Skin of body (tissue), 2 donors: ENCODE data around the gene KIF13A. TPM values are rescaled to one million over a fixed set of nuclear protein-coding genes. Genes with fewer than 3 reads are reported as not detected.
"Not testable (repeated sequence)": the region's sequence is repeated elsewhere in the genome, so short reads cannot be mapped to it uniquely, and the experiment has no call there.

Experiments used
- DNase-seq: peaks from one replicate; lab custom pipeline; 2025; lab: John Stamatoyannopoulos, UW
- total RNA-seq: library from RNA; depleted of rRNA; stranded (reverse); fragments of >200 nt; gene quantifications from one replicate; pipeline ENCODE4 v1.2.3, GENCODE V29; 2014

The KIF13A gene
- total RNA-seq, 1 donor from 2014 or later: 46.1 TPM

DNA sequence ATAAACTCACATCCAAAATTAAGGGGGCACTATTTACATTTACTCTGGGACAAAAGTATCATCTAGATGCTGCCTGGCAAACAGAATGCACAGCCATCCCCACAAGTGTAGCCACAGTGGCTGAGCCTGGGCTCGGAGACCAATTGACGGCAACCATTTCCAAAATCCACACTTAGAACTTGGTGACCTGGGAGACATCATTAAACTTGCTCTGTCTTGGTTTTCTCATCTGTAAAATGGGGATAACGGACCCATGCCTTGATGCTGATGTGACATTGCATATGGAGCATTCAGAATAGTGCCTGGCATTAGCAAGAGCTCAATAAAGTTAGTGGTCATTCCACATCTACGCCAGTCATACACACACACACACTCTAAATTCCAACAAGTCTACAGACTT is 140.7 kb downstream of the KIF13A start:
- no peak for DNase-seq

- DNase-seq: no peak
These were observed 141.8 kb downstream of the KIF13A start for GRCh38 chr6:17845598-17845997.

DNA sequence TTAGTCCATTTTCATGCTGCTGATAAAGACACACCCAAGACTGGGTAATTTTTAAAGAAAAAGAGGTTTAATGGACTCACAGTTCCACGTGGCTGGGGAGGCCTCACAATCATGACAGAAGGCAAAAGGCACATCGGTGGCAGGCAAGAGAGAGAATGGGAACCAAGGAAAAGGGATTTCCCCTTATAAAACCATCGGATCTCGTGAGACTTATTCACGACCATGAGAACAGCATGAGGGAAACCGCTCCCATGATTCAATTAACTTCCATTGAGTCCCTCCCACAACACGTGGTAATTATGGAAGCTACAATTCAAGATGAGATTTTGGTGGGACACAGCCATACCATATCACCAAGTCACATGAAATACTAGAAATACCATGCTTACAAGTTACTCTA is 142.5 kb downstream of the KIF13A start:
- DNase-seq: not testable (repeated sequence)

GRCh38 chr6:17842934-17843821 is 144.3 kb downstream of the KIF13A start:
- DNase-seq: no peak

DNA sequence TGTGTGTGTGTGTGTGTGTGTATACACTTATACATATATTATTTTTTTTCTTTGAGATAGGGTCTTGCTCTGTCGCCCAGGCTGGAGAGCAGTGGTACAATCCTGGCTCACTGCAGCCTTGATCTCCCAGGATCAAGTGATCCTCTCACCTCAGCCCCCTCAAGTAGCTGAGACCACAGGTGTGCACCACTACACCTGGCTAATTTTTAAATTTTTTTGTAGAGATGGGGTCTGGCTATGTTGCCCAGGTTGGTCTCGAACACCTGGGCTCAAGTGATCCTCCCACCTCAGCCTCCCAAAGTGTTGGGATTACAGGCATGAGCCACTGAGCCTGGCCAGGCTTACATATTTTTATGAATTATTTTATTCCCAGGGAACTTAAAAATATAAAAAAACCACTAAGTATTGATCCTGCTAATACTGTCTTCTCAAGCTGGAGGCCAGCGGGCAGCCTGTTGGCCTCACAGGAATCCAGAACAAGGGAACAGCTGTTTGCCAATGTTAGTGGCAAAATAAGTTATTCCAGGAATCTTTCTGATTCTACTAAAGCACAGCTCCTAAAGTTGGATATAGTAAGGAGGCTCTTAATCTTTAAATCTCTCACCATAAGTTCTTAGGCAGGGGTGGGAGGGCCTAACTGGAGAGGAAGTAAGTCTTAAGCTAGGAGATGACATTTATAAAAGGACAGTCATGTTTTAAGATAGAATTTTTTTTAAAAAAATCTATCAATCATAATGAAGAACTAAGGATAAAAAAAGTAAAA is 145.2 kb downstream of the KIF13A start:
- no peak for DNase-seq

DNA sequence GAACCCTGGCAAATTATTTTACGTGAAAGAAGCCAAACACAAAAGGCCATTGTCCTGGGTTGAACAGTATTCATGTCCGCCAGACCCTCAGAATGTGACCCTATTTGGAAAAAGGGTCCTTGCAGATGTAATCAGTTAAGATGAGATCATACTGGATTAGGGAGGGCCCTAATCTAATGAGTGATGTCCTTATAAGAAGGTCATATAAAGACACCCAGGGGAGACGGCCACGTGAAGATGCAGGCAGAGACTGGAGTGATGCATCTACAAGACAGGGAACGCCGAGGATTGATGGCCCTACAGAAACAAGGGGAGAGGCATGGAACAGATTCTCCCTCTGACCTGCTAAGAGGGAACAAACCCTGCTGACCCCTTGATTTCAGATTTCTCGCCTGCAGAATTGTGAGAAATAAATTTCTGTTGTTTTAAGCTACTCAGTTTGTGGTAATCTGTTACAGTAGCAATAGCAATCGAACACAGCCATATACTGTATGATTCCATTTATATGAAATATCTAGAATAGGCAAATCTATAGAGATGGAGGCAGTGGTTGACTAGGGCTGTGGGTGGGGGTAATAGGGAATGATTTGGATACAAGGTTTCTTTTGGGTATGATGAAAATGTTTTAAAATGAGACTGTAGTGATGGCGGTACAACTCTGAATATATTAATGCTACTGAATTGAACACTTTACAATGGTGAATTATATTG is 147.8 kb downstream of the KIF13A start:
- no peak for DNase-seq

DNA sequence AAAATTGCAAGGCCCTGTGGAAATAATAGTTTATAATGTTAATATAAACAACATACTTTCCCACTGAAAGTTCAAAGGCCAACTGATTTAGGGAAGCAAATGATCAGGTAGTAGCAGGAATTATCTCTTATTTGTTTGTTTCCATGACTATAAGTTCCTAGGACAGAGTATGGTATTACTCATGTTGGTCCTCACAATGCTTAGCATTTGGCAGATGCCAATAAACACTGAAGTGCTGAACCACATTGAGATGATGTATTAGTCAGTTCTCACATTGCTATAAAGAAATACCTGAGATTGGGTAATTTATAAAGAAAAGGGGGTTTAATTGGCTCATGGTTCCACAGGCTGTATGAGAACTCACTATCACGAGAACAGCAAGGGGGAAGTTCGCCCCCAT is 151.1 kb downstream of the KIF13A start:
- no peak for DNase-seq

DNA sequence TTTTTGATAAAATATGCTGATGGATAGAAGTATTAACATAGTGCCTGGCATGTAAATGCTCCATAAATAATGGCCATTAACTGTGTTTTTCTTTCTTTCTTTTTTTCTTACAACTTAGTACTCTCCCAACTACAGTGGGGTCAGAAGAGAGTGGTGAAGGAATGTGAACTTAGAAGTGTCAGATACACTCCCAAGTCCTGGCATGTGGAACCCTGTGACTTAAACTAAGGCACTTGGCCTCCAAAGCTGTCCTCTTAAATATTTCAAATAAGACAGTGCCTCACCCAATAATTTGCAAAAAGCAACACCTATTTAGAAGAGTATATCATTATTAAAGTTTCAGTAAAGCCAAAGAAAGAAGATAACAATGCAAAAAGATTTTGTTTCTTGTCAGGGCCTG is 151.7 kb downstream of the KIF13A start:
- DNase-seq: no peak

- peak; percentile 68 for DNase-seq
These were observed 156.3 kb downstream of the KIF13A start for GRCh38 chr6:17831135-17831534.

GRCh38 chr6:17829905-17830304 is 157.5 kb downstream of the KIF13A start:
- DNase-seq: no peak

DNA sequence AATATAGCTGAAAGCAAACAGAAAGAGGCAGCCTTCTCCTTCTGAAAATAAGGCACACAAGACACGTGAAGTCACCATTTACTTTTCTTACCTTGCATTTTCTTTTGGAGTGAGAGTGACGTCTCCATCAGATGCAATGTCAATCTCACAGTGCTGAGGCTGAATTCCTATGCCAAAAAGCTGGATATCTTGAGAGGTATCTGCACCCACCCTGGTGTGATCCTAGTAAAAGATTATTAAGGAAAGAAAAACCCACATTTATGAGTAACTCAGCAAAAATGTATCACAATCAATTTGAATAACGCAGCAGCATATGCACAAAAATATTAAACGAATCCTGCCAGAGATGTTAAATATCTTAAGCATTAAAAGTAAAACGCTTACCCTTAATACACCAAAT is 159.3 kb downstream of the KIF13A start:
- DNase-seq: no peak

- no peak for DNase-seq
These were observed 161.1 kb downstream of the KIF13A start for GRCh38 chr6:17826301-17826700.

DNA sequence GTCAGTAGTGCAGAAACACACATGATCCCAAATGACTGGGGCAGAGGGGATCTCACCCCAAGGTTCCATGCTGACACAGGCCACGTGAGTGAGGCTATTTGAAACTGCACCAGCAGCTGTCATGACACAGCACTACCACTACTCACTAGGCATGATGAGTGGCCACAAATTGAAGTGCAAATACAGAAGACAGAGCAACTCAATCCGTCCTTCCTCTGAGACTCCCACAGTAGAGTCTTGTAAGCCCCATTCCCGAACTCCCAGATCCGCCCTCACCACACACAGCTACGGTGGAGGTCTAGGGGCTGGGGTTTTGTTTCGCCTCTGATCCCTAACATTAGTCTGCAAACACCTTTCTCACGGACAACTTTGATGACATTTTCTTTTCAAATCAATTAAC is 167.4 kb downstream of the KIF13A start:
- DNase-seq: no peak

- no peak for DNase-seq
These were observed 169.7 kb downstream of the KIF13A start for GRCh38 chr6:17817763-17818162.

- no peak for DNase-seq
These were observed 170.4 kb downstream of the KIF13A start for GRCh38 chr6:17816921-17817611.

- no peak for DNase-seq
These were observed 173.9 kb downstream of the KIF13A start for GRCh38 chr6:17813542-17813941.

DNA sequence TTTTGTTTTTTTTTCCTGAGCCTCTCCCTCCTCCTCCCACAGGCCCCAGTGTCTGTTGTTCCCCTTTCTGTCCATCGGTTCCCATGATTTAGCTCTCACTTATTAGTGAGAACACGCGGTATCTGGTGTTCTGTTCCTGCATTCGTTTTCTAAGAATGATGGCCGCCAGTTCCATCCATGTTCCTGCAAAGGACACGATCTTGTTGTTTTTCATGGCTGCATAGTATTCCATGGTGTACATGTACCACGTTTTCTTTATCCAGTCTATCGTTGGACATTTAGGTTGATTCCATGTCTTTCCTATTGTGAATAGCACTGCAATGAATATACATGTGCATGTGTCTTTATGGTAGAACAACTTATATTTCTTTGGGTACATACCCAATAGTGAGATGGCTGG is 175.1 kb downstream of the KIF13A start:
- DNase-seq: no peak

DNA sequence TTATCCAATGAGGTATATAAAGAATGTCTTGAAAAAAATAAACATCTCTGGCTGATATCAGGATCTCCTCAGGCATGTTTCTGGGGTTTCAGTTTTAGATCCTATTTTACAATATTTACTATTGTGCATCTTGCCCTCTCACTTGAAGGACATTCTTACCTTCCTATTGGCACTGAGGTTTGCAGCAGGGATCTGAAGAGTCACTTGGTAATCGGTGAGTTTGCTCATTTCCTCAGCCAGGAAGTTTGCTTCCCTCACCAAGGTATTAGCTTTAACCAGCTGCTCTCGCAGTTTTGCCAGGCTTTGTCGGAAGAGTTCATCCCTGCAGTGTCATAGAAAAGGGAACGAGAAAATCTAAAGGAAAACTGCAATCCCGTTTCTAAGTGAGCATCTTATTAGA is 178.8 kb downstream of the KIF13A start:
- DNase-seq: no peak

GRCh38 chr6:17807431-17807830 is 180.0 kb downstream of the KIF13A start:
- not testable (repeated sequence) for DNase-seq

DNA sequence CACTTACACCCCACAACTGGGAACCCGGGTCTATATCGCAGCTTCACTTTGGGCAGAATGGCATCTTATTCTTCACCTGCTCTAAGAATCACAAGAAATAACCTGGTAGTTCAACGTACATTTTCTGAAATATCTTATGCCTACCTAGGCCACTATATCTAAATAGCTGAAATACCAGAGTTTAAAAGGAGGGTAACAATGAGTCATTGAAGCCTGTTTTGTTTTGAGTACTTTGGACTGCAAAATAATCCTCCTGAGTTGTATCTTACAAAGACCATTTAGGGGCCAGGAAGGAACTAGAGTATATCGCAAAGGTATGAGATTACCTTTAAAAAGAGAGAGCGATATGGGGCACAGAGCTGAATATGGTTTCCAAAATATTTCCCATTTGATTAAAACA is 184.0 kb downstream of the KIF13A start:
- no peak for DNase-seq

- no peak for DNase-seq
These were observed 188.8 kb downstream of the KIF13A start for GRCh38 chr6:17798477-17799154.
